ENCODE data around the gene SCN4B. TPM values are rescaled to one million over a fixed set of nuclear protein-coding genes. Genes with fewer than 3 reads are reported as not detected.

Gene SCN4B
- polyA plus RNA-seq, 1 donor (not counting 4 experiments of a cell fraction or from before 2014, with no cell fraction given), result 7.7 TPM

- no peak overlapping the region for H3K27ac ChIP-seq (ENCODE audit: control insufficient read depth, insufficient read depth, low read length)
- H3K9me3 ChIP-seq (ENCODE audit: control insufficient read depth, low read depth, low read length), result no peaks in the 10 kb centered on the region
- H3K4me2 ChIP-seq (ENCODE audit: control insufficient read depth, extremely low read depth, insufficient read depth, low read depth, low read length), result no peak overlapping the region
- H3K27me3 ChIP-seq (ENCODE audit: control insufficient read depth, extremely low read depth, insufficient read depth, low read length), result no peaks in the 10 kb centered on the region
- no peaks in the 10 kb centered on the region for H3K79me2 ChIP-seq (ENCODE audit: control insufficient read depth, insufficient read depth, low read length)
- H4K20me1 ChIP-seq (ENCODE audit: control insufficient read depth, extremely low read depth, insufficient read depth, low read length), result no peaks in the 10 kb centered on the region
- TF ChIP-seq EZH2 (IDR thresholded peaks at IDR 0.05; ENCODE audit: low read length), result no peak
- TF ChIP-seq, protein P1, sequence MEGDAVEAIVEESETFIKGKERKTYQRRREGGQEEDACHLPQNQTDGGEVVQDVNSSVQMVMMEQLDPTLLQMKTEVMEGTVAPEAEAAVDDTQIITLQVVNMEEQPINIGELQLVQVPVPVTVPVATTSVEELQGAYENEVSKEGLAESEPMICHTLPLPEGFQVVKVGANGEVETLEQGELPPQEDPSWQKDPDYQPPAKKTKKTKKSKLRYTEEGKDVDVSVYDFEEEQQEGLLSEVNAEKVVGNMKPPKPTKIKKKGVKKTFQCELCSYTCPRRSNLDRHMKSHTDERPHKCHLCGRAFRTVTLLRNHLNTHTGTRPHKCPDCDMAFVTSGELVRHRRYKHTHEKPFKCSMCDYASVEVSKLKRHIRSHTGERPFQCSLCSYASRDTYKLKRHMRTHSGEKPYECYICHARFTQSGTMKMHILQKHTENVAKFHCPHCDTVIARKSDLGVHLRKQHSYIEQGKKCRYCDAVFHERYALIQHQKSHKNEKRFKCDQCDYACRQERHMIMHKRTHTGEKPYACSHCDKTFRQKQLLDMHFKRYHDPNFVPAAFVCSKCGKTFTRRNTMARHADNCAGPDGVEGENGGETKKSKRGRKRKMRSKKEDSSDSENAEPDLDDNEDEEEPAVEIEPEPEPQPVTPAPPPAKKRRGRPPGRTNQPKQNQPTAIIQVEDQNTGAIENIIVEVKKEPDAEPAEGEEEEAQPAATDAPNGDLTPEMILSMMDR (optimal IDR thresholded peaks at IDR 0.05 in 1 of 3, IDR thresholded peaks at IDR 0.05 in 1 of 3, conservative IDR thresholded peaks at IDR 0.05 in 1 of 3; ENCODE audit: extremely low read depth in 1 of 3, insufficient read depth in 2 of 3, low read length in 3 of 3), result no peak
- H3K36me3 ChIP-seq (ENCODE audit: control insufficient read depth in 2 of 2, extremely low read depth in 1 of 2, insufficient read depth in 2 of 2, low read length in 2 of 2), result no peaks in the 10 kb centered on the region
- peaks cover 11% of the 10 kb centered on the region for H3K4me1 ChIP-seq (ENCODE audit: control insufficient read depth, extremely low read depth, insufficient read depth, low read length)
- dilution Hi-C loops (cut with MboI; ENCODE audit: extremely low pct_ligation_motif_present, low sequenced_read_pairs), result no loop called here
- DNase-seq (ENCODE audit: low read depth, low spot score) (no peak), FAIRE-seq (no peak)
- H3K9ac ChIP-seq (ENCODE audit: control insufficient read depth, extremely low read depth, insufficient read depth, low read length), result no peak overlapping the region
- no peaks in the 10 kb centered on the region for H3K9me1 ChIP-seq (ENCODE audit: control insufficient read depth, extremely low read depth, insufficient read depth, low read length)
- no peak overlapping the region for H3K4me3 ChIP-seq (ENCODE audit: control insufficient read depth in 2 of 3, extremely low read depth in 1 of 3, insufficient read depth in 2 of 3, low read depth in 1 of 3, low read length in 3 of 3)
- H2AFZ ChIP-seq (ENCODE audit: control insufficient read depth, low read length), result no peak overlapping the region
Measured at GRCh38 chr11:118168751-118169150, 16.1 kb upstream of the SCN4B start.

GRCh38 chr11:118168316-118168715 is 15.7 kb upstream of the SCN4B start:
- Histone ChIP-seq H3K36me3 (ENCODE audit: control insufficient read depth in 2 of 2, extremely low read depth in 1 of 2, insufficient read depth in 2 of 2, low read length in 2 of 2) (no peaks in the 10 kb centered on the region), H3K9ac (ENCODE audit: control insufficient read depth, extremely low read depth, insufficient read depth, low read length) (no peak overlapping the region), H3K4me1 (ENCODE audit: control insufficient read depth, extremely low read depth, insufficient read depth, low read length) (peaks cover 11% of the 10 kb centered on the region), H3K27ac (ENCODE audit: control insufficient read depth, insufficient read depth, low read length) (no peak overlapping the region), H3K27me3 (ENCODE audit: control insufficient read depth, extremely low read depth, insufficient read depth, low read length) (no peaks in the 10 kb centered on the region), H3K9me1 (ENCODE audit: control insufficient read depth, extremely low read depth, insufficient read depth, low read length) (no peaks in the 10 kb centered on the region), H3K9me3 (ENCODE audit: control insufficient read depth, low read depth, low read length) (no peaks in the 10 kb centered on the region), H4K20me1 (ENCODE audit: control insufficient read depth, extremely low read depth, insufficient read depth, low read length) (no peaks in the 10 kb centered on the region), H2AFZ (ENCODE audit: control insufficient read depth, low read length) (no peak overlapping the region), H3K79me2 (ENCODE audit: control insufficient read depth, insufficient read depth, low read length) (no peaks in the 10 kb centered on the region), H3K4me3 (ENCODE audit: control insufficient read depth in 2 of 3, extremely low read depth in 1 of 3, insufficient read depth in 2 of 3, low read depth in 1 of 3, low read length in 3 of 3) (no peak overlapping the region), H3K4me2 (ENCODE audit: control insufficient read depth, extremely low read depth, insufficient read depth, low read depth, low read length) (no peak overlapping the region)
- TF ChIP-seq, protein P1 (optimal IDR thresholded peaks at IDR 0.05 in 1 of 3, IDR thresholded peaks at IDR 0.05 in 1 of 3, conservative IDR thresholded peaks at IDR 0.05 in 1 of 3; ENCODE audit: extremely low read depth in 1 of 3, insufficient read depth in 2 of 3, low read length in 3 of 3), result no peak
- TF ChIP-seq EZH2 (IDR thresholded peaks at IDR 0.05; ENCODE audit: low read length), result no peak
- DNase-seq (ENCODE audit: low read depth, low spot score) (no peak), FAIRE-seq (no peak)
- dilution Hi-C loops (cut with MboI; ENCODE audit: extremely low pct_ligation_motif_present, low sequenced_read_pairs), result no loop called here
